Activated CD4-positive, alpha-beta T cell treated with anti-CD3 and anti-CD28 coated beads, Interleukin-2, amount 50 U/mL, for 1 hour (primary cell): ENCODE data around the gene TMEM52.

Experiments used
- DNase-seq: peaks from one replicate; pipeline ENCODE4 v3.0.0-alpha.2; 2020

Gene TMEM52

DNA sequence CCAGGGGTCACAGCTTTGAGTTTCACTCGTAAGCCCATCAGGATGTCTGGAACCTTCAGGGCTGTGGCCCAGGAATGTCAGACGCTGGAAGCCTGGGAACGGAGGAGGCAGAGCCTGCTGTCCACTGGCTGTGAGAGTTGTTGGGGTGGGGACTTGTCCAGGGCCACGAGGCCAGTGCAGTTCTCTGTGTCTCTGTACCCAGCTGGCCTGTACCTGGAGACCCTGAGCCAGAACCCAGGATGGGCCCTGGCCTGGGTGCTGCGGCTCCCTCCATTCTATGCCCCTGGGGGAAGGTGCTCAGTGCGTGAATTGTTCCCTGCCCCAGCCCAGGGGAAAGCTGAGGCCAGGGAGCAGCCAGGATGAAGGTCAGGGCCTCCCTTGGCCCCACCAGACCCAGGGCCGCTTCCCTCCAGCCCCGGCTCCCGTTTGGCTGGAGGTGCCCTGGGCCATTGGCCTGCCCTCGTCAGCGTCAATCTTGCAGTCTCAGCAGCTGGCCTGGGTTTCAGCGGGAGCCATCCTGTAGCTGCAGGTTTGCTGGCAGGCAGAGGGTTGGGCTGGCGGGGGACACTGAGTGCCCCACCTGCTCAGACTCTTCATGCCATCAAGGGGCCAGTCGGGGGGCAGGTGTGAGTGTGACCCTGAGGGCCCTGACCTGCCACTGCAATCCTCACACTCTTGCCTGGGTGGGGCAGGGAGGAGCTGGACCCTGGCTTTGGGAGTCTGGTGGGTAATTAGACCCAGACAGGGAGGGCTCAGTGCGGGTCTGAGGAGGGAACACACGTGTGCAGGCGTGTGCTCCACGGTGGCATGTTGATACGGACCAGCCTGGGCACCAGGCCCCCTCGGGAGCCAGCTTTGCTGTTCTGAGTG lies 4.7 kb downstream of the TMEM52 start:
- DNase-seq: no peak

- no peak for DNase-seq
Measured at GRCh38 chr1:1911350-1912041, 7.6 kb downstream of the TMEM52 start.

DNA sequence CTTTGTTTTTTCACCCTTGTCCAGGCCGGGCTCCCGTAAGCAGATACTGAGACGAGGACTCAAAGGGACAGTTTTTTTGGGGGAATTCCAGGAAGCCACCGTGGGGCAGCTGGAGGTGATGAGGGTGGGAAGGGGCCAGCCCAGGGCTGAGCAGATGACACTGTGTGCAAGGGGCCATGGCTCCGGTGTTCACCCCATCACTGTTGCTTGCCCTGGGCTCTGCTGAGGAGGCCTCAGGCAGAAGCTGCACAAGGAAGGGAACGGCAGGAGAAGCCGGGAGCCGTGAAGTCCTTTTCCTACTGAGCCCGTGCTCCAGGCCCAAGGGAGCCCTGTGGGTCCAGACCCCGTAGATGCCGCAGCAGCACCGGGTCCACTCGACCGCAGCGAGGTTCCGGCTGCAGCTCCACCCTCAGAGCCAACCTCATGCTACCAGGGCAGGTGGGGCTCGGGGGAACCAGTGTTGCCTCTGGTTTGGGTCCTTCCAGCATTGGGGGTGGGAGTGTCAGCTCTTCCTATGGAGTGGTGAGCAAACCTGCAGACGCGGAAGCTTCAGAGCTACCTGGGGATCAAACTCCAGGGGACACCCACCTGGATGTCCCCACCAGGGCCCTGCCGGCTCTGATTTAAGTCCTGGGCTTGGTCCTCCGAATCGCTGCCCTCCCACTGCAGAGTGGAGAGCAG lies 8.3 kb downstream of the TMEM52 start:
- DNase-seq: no peak

DNA sequence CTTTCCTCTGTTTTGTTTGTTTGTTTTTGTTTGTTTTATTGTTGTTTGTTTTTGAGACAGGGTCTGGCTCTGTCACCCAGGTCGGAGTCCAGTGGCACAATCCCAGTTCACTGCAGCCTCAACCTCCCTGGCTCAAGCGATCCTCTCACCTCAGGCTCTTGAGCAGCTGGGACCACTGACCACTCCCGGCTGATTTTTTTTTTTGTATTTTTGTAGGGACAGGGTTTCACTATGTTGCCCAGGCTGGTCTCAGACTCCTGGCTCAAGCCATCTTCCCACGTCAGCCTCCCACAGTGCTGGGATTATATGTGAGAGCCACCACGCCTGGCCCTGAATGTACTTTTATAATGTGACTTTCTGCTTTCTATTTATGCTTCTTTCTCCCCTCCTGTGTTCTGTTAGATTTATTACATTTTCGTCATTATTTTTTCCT lies 9.0 kb downstream of the TMEM52 start:
- DNase-seq: no peak

GRCh38 chr1:1908506-1908791 lies 10.6 kb downstream of the TMEM52 start:
- no peak for DNase-seq

- no peak for DNase-seq
Measured at GRCh38 chr1:1907098-1907736, 11.9 kb downstream of the TMEM52 start.

GRCh38 chr1:1906185-1907097 lies 12.6 kb downstream of the TMEM52 start:
- peak; percentile 63 for DNase-seq

GRCh38 chr1:1903224-1903623 lies 15.9 kb downstream of the TMEM52 start:
- no peak for DNase-seq

GRCh38 chr1:1901641-1902294 lies 17.3 kb downstream of the TMEM52 start:
- no peak for DNase-seq

DNA sequence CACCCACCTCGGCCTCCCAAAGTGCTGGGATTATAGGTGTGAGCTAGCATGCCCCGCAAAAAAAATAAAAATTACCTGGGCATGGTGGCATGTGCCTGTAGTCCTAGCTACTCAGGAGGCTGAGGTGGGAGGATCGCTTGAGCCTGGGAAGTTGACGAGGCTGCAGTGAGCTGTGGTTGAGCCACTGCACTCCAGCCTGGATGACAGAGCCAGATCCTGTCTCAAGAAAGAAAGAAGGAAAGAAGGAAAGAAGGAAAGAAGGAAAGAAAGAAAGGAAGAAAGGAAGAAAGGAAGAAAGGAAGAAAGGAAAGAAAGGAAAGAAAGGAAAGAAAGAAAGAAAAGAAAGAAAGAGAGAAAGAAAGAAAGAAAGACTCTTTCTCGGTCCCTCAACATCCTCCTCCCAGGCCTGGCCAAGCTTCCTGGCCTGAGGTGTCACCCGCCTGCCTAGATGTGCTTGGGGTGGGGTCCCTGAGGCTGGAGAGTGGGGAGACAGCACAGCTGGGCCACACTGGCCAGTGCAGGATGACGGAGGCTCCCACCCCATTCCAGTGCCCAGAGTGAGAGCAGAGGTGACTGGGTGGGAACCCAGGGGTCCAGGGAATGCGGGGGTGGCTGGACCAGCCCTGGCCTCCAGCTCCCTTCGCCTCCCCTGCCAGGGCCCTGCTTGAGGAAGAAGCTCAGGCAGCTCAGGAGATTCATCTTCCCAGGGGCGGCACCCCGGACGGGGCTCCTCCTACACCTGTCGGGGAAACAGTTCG lies 18.0 kb downstream of the TMEM52 start:
- DNase-seq: no peak

DNA sequence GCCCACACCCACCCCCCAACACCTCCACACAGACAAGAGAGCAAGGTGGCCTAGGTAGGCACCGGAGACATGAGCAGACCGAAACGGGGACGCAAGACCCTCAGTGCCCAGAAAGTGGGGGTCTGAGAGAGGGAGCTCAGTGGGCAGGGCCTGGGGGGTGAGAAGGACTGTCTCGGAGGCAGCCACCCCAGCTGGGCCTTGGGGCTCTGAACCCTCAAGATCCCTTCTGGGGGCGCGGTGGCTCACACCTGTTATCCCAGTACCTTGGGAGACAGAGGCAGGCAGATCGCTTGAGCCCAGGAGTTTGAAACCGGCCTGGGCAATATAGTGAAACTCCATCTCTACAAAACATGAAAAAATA lies 19.1 kb downstream of the TMEM52 start:
- DNase-seq: no peak

GRCh38 chr1:1899266-1899966 lies 19.7 kb downstream of the TMEM52 start:
- no peak for DNase-seq

DNA sequence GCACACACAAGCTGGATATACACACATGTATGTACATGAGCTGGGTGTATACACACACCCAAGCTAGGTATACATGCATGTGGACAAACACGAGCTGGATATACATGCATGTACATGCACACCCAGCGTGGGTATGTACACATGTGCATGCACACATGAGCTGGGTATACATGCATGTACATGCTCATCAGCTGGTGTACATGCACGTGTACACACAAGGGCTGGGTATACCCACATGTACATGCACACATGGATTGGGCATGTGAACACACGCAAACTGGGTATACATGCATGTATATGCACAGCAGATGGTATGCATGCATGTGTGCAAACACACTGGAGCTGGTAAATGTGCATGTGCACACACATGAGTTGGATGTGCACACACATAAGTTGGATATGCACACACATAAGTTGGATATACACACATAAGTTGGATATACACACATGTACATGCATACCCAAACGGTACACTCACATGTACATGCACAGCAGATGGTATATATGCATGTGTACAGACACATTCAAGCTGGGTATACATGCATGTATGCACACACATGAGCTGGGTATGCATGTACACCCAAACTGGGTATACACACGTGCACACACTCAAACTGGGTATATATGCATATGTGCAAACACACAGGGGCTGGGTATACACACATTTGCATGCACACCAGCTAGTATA lies 20.7 kb downstream of the TMEM52 start:
- DNase-seq: no peak

- no peak for DNase-seq
Measured at GRCh38 chr1:1895456-1896336, 23.4 kb downstream of the TMEM52 start.

DNA sequence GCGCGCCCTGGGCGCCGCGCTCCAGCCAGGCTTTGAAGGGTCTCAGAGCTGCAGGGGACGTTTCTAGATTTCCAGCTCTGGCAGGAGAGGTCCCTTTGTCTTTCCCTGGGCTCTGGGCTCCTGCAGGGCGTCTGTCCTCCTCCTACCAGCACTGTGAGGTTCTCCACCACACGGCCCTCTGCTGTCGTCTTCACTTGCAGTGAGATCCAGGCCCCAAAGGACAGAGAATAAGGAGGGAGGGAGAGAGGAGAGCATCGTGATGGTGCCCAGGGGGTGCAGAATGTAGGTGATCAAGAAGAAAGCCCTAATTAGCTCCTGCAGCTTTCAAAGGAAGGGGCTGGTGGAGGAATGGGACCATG lies 24.0 kb downstream of the TMEM52 start:
- DNase-seq: no peak

DNA sequence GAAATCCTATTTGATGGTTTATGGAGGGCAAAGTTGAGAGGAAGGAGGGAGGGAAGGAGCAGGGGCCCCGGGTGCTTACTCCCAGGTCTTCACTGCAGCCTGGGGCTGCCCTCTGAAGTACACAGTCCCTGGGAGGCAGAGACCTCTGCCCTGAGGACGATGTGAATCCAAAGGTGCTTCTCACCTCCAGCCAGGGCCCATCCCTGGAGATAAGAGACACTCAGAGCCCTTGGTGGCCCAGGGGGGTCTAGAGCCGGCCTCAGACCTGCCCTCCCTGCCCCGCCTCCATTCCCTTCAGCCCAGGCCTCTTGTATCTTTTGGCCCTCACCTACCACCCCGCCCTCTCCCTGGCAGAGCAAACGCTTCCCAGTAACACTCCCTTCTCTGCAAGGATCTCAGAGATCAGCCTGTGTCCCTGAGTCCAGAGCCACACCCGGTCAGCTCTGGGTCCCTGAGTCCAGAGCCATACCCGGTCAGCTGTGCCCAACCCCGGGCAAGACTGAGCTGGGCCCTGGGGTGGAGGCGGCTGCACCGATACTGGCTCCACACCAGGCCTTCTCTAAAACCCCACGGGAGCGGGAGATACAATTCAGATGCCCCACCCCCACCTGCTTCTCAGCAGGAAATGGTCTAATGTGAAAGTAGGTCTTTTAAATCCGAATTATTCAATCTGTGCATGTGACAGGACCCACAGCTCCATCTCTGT lies 24.6 kb downstream of the TMEM52 start:
- no peak for DNase-seq

DNA sequence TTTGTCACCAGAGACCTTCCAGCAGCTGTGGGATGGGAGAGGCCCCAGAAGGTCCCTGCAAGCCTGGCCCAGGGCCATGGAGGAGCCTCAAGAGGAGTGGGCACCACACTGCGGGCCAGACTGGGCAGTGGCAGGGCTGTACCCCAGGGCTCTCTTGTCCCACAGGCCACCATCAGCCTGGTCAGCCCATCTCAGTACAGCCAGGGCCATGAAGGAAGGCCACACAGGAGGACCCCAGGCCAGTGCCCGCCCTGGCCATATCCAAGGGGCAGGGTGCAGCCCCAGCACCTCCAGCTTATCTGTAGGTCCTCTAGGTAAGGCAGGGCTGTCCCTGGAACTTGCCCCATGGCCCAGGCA lies 25.1 kb downstream of the TMEM52 start:
- DNase-seq: no peak

DNA sequence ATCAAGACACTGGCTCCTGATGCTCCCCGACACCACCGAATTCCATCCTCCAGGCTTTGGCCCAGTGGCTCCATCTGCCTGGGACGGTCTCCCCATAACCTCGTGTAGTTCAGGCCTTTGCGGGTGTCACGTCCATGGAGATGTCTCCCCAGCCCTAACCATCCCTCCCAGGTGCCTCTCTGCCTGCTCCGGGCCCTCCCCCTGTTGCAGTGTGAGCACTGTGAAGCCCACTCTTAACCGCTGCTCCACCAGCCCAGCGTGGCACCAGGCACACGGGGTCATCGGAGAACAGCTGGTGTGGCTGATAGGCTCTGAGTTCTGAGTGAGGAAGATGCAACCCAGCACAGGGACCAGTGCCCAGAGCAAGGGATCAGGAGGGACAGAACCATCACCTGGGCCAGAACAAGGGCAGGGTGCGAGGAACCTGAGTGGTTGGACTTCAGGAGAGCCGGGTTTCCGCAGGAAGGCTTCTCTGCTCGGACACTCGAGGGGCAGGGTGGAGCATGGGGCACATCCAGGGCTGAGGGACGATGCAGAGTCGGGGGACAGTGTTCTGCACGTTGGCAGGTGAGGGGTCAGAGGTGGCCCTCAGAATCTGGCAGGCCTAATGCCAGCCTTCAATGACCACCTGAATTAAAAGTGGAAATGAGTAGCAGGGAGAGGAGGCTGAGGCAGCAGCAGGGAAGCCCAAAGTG lies 25.6 kb downstream of the TMEM52 start:
- DNase-seq: no peak
